Caco-2 (cell line): ENCODE measurements around the gene RSRC1. TPM values are rescaled to one million over a fixed set of nuclear protein-coding genes. Genes with fewer than 3 reads are reported as not detected.

Source experiments
- BruUV-seq: library from RNA; stranded (reverse); fragments of 400-500 nt; replicated peaks from 2 replicates; lab custom pipeline; 2021; lab: Mats Ljungman, UMichigan
- CTCF ChIA-PET: fragments of 300-600 bp; sonication (Branson Sonifier 250); formaldehyde crosslinking; loops from one replicate; lab custom pipeline; 2022; ENCODE audit warnings: antibody characterized with exemption; lab: Charles Lee
- POLR2A ChIA-PET: fragments of 300-600 bp; sonication (Branson Sonifier 250); formaldehyde crosslinking; loops from one replicate; lab custom pipeline; 2022; ENCODE audit warnings: antibody characterized with exemption; lab: Charles Lee
- DNase-seq, 2 experiments: peaks; one replicate each; pipeline versions ENCODE4 v3.0.0 to v3.0.0-alpha.2; 2020 to 2022
- H3K27me3 ChIP-seq: replicated peaks from 2 replicates; pipeline ENCODE4 v1.6.0; 2011; ENCODE audit warnings: low read length; ENCODE audit not compliant: control insufficient read depth, insufficient read depth
- H3K36me3 ChIP-seq: 2 replicates; pipeline ENCODE4 v1.5.1; 2011; ENCODE audit warnings: low read length; ENCODE audit not compliant: control insufficient read depth, insufficient read depth
- H3K4me1 ChIP-seq: fragments of 250-450 bp; sonication (Bioruptor Pico); 2 replicates; pipeline ENCODE4 v1.5.1; 2020; ENCODE audit warnings: mild to moderate bottlenecking
- H3K4me3 ChIP-seq: 2 replicates; pipeline ENCODE4 v1.5.1; 2011; ENCODE audit warnings: low read depth, mild to moderate bottlenecking, control low read depth, low read length
- H3K9me3 ChIP-seq: fragments of 250-450 bp; sonication (Bioruptor Pico); 2 replicates; pipeline ENCODE4 v1.5.1; 2020; ENCODE audit warnings: mild to moderate bottlenecking, moderate library complexity
- H3K27ac Mint-ChIP-seq: one replicate; pipeline ENCODE4 v1.8.0; 2022; ENCODE audit warnings: mixed read lengths; ENCODE audit not compliant: unreplicated experiment
- H3K27me3 Mint-ChIP-seq: one replicate; pipeline ENCODE4 v1.8.0; 2022; ENCODE audit warnings: mixed read lengths; ENCODE audit not compliant: insufficient read depth, unreplicated experiment
- H3K36me3 Mint-ChIP-seq: one replicate; pipeline ENCODE4 v1.8.0; 2022; ENCODE audit warnings: mild to moderate bottlenecking, mixed read lengths; ENCODE audit not compliant: insufficient read depth, unreplicated experiment
- H3K4me1 Mint-ChIP-seq: one replicate; pipeline ENCODE4 v1.8.0; 2022; ENCODE audit warnings: low read depth, mixed read lengths; ENCODE audit not compliant: unreplicated experiment
- H3K4me3 Mint-ChIP-seq: one replicate; pipeline ENCODE4 v1.8.0; 2022; ENCODE audit warnings: mild to moderate bottlenecking, moderate library complexity, mixed read lengths; ENCODE audit not compliant: unreplicated experiment
- H3K9me3 Mint-ChIP-seq: one replicate; pipeline ENCODE4 v1.8.0; 2022; ENCODE audit warnings: mixed read lengths; ENCODE audit not compliant: unreplicated experiment
- intact Hi-C: fragments of 100-400 bp; cut with micrococcal nuclease; formaldehyde crosslinking; loops from one replicate; pipeline ENCODE4 v1.10.0; 2022; ENCODE audit not compliant: unreplicated experiment
- total RNA-seq: library from RNA; stranded (reverse); gene quantifications from 2 replicates; pipeline ENCODE4 v1.2.3, GENCODE V29; 2022
- TF ChIP-seq, protein P1 (sequence below), 2 experiments: fragments of 200-600 bp in 1 of 2; IDR thresholded peaks; 1 replicate in 1 of 2; 2 replicates in 1 of 2; pipeline versions ENCODE4 v1.5.1 to v1.8.0; 2011 to 2022; ENCODE audit warnings: antibody characterized with exemption in 1 of 2, control low read depth in 1 of 2, inconsistent platforms in 1 of 2, low read depth in 1 of 2, low read length in 1 of 2, mild to moderate bottlenecking in 1 of 2, moderate library complexity in 1 of 2; ENCODE audit not compliant: insufficient read depth in 1 of 2, severe bottlenecking in 1 of 2, unreplicated experiment in 1 of 2

The RSRC1 gene
- total RNA-seq, 1 experiment from 2014 or later = 38.4 TPM

DNA sequence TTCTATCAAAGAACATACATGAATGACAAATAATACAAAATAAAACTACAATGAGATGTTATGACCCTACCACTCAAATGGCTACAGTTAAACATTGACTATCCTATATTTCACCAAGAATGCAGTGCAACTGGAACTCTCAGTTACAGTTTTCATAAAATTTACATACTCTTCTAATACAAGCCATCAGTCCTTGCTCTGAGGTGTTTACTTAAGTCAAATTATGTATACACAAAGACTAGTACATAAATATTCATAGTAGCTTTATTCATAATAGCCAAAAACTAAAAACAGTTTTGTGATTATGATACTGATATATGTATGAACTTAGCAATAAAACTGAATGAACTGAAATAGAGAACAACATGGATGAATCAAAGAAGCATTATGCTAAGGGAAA lies 480.3 kb downstream of the RSRC1 start:
- Mint-ChIP-seq H3K36me3 (no peaks in the 10 kb centered on the region), H3K4me3 (no peak overlapping the region), H3K27me3 (peaks cover 16% of the 10 kb centered on the region), H3K4me1 (no peaks in the 10 kb centered on the region), H3K9me3 (no peaks in the 10 kb centered on the region), H3K27ac (no peak overlapping the region)
- H3K27me3 ChIP-seq = no peaks in the 10 kb centered on the region; the same call in 1 of the 2 replicates
- no peaks in the 10 kb centered on the region for H3K4me1 ChIP-seq
- H3K9me3 ChIP-seq = no peaks in the 10 kb centered on the region
- H3K36me3 ChIP-seq = no peaks in the 10 kb centered on the region
- H3K4me3 ChIP-seq = no peak overlapping the region
- CTCF ChIA-PET = no interaction called here
- intact Hi-C loops = no loop called here
- BruUV-seq = no TSS peak
- TF ChIP-seq, protein P1, sequence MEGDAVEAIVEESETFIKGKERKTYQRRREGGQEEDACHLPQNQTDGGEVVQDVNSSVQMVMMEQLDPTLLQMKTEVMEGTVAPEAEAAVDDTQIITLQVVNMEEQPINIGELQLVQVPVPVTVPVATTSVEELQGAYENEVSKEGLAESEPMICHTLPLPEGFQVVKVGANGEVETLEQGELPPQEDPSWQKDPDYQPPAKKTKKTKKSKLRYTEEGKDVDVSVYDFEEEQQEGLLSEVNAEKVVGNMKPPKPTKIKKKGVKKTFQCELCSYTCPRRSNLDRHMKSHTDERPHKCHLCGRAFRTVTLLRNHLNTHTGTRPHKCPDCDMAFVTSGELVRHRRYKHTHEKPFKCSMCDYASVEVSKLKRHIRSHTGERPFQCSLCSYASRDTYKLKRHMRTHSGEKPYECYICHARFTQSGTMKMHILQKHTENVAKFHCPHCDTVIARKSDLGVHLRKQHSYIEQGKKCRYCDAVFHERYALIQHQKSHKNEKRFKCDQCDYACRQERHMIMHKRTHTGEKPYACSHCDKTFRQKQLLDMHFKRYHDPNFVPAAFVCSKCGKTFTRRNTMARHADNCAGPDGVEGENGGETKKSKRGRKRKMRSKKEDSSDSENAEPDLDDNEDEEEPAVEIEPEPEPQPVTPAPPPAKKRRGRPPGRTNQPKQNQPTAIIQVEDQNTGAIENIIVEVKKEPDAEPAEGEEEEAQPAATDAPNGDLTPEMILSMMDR (IDR thresholded peaks at IDR 0.05; ENCODE audit: insufficient read depth in 1 of 2, low read depth in 1 of 2, low read length in 1 of 2, severe bottlenecking in 1 of 2, unreplicated experiment in 1 of 2) = no peak
- POLR2A ChIA-PET = no interaction called here
- DNase-seq = no peak

Other genes with a start within 250 kb of the RSRC1 start
- 0.61 and 0.63 TPM in 2 replicates for gene SHOX2, start 3.7 kb upstream of the RSRC1 start, total RNA-seq